ENCODE data around the gene FFAR2.
"Not testable (repeated sequence)": the region's sequence is repeated elsewhere in the genome, so short reads cannot be mapped to it uniquely, and the experiment has no call there.

Gene FFAR2

DNA sequence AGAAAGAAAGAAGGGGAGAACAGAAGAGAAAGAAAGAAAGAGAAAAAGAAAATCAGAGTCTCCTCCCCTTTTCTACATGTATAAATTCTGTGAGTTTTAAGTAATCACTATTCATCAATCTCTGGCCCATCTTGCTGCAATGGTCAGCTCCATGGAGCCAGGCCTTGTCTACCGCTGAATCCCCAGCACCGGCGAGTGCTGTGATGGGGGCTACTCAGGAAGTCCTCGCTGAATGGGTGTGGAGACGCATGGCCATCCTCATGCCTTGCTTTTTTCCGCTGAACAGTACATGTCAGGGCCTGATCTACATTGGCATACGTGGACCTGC lies 47.3 kb upstream of the FFAR2 start:
- TF ChIP-seq, protein P1, sequence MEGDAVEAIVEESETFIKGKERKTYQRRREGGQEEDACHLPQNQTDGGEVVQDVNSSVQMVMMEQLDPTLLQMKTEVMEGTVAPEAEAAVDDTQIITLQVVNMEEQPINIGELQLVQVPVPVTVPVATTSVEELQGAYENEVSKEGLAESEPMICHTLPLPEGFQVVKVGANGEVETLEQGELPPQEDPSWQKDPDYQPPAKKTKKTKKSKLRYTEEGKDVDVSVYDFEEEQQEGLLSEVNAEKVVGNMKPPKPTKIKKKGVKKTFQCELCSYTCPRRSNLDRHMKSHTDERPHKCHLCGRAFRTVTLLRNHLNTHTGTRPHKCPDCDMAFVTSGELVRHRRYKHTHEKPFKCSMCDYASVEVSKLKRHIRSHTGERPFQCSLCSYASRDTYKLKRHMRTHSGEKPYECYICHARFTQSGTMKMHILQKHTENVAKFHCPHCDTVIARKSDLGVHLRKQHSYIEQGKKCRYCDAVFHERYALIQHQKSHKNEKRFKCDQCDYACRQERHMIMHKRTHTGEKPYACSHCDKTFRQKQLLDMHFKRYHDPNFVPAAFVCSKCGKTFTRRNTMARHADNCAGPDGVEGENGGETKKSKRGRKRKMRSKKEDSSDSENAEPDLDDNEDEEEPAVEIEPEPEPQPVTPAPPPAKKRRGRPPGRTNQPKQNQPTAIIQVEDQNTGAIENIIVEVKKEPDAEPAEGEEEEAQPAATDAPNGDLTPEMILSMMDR (conservative IDR thresholded peaks at IDR 0.05; ENCODE audit: low read depth, low read length), result no peak
- no peaks in the 10 kb centered on the region for H3K36me3 ChIP-seq (ENCODE audit: insufficient read depth)
- no peak overlapping the region for H3K27ac ChIP-seq
- no peak overlapping the region for H2AFZ ChIP-seq (ENCODE audit: low read depth)
- H3K4me1 ChIP-seq (ENCODE audit: low read depth, poor library complexity, severe bottlenecking), result no peaks in the 10 kb centered on the region
- peaks cover 39% of the 10 kb centered on the region for H3K27me3 ChIP-seq (ENCODE audit: insufficient read depth, low read depth)
- no peak overlapping the region for H3K4me2 ChIP-seq
- no peak overlapping the region for H3K4me3 ChIP-seq (IDR thresholded peaks at IDR 0.05; ENCODE audit: insufficient read depth, low read depth, low read length)
- H3K79me2 ChIP-seq (ENCODE audit: insufficient read depth, low read depth), result no peaks in the 10 kb centered on the region
- H4K20me1 ChIP-seq (ENCODE audit: insufficient read depth), result no peaks in the 10 kb centered on the region
- H3K9ac ChIP-seq, result no peak overlapping the region

DNA sequence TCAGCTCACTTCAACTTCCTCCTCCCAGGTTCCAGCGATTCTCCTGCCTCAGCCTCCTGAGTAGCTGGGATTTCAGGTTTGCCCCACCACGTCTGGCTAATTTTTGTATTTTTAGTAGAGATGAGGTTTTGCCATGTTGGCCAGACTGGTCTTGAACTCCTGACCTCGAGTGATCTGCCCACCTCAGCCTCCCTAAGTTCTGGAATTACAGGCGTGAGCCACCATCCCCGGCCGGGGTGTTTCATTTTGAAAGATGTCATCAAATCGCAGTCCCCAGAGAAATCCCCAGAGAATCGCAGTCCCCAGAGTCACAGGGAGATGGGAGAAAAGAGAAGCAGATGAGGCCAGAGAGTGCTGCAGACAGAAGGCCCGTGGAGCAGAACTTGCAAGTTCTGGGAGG lies 46.6 kb upstream of the FFAR2 start:
- H3K4me3 ChIP-seq (IDR thresholded peaks at IDR 0.05; ENCODE audit: insufficient read depth, low read depth, low read length), result not testable (repeated sequence)

DNA sequence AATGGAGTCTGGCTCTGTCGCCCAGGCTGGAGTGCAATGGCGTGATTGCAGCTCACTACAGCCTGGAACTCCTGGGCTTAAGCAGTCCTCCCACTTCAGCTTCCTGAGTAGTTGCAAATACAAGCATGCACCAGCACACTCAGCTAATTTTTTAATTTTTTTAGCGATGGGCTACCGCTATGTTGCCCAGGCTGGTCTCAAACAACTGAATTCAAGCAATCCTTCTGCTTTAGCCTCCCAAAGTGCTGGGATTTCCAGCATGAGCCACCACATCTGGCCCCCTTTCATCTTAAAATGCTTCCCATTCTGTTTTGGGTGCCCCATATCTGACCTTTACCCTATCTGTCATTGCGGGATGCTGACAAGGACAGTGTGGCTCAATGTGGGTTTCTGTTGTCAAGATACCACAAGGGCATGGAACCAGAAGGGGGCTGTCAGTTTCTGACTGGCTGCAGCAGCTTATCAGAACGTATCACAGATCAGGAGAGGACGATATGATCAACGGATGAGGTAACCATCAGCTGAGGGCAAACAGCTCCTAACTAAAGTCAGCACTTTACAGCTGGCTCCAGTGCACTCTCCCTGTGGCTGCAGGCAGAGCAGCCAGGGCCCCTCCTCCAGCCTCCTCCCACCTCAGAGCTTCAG lies 44.8 kb upstream of the FFAR2 start:
- Histone ChIP-seq H4K20me1 (ENCODE audit: insufficient read depth) (no peaks in the 10 kb centered on the region), H3K4me3 (IDR thresholded peaks at IDR 0.05; ENCODE audit: insufficient read depth, low read depth, low read length) (no peak overlapping the region), H3K36me3 (ENCODE audit: insufficient read depth) (no peaks in the 10 kb centered on the region), H3K9ac (no peak overlapping the region), H2AFZ (ENCODE audit: low read depth) (no peak overlapping the region), H3K27me3 (ENCODE audit: insufficient read depth, low read depth) (peaks cover 48% of the 10 kb centered on the region), H3K4me1 (ENCODE audit: low read depth, poor library complexity, severe bottlenecking) (no peaks in the 10 kb centered on the region), H3K79me2 (ENCODE audit: insufficient read depth, low read depth) (no peaks in the 10 kb centered on the region), H3K27ac (no peak overlapping the region), H3K4me2 (no peak overlapping the region)
- TF ChIP-seq, protein P1 (conservative IDR thresholded peaks at IDR 0.05; ENCODE audit: low read depth, low read length), result no peak

More for the DNA sequence above, 46.6 kb upstream of the FFAR2 start:
- not testable (repeated sequence) for H3K4me2 ChIP-seq; H3K4me1 ChIP-seq (ENCODE audit: low read depth, poor library complexity, severe bottlenecking); H2AFZ ChIP-seq (ENCODE audit: low read depth); H3K27ac ChIP-seq; H3K9ac ChIP-seq; H4K20me1 ChIP-seq (ENCODE audit: insufficient read depth); H3K79me2 ChIP-seq (ENCODE audit: insufficient read depth, low read depth); H3K36me3 ChIP-seq (ENCODE audit: insufficient read depth)
- H3K27me3 ChIP-seq (ENCODE audit: insufficient read depth, low read depth), result peaks cover 44% of the 10 kb centered on the region

DNA sequence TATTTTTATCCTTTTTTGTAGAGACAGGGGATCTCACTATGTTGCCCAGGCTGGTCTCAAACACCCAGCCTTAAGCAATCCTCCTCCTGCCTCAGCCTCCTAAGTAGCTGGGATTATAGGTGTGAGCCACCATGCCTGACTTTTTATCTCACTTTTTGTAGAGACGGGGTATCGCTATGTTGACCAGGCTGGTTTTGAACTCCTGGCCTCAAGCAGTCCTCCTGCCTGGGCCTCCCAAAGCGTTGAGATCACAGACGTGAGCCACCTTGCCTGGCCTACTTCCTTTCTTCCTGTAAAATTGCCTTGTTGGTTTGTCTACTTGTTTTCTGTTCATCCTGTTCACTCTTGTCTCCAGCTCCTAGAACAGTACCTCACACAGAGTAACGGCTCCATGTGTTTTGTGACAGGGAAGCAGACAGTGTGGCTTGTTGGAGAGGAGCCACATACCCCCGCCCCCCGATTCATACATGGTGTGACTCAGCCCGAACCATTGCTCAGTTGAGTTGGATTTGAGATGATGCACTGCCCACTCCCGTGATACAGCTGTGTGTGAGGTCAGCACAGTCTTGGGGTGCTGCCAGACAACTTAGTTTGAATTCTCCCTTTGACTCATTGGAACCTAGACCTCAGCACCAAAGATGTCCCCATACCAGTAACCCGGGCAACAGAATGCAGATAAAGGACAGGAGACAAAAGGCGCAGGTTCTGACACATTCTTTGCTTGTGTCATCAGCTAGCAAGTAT lies 43.0 kb upstream of the FFAR2 start:
- H2AFZ ChIP-seq (ENCODE audit: low read depth), result no peak overlapping the region
- H4K20me1 ChIP-seq (ENCODE audit: insufficient read depth), result no peaks in the 10 kb centered on the region
- H3K36me3 ChIP-seq (ENCODE audit: insufficient read depth), result no peaks in the 10 kb centered on the region
- H3K27me3 ChIP-seq (ENCODE audit: insufficient read depth, low read depth), result peaks cover 36% of the 10 kb centered on the region; the same call in 1 of the 2 replicates
- H3K27ac ChIP-seq, result no peak overlapping the region
- no peaks in the 10 kb centered on the region for H3K79me2 ChIP-seq (ENCODE audit: insufficient read depth, low read depth)
- H3K9ac ChIP-seq, result no peak overlapping the region
- TF ChIP-seq, protein P1 (conservative IDR thresholded peaks at IDR 0.05; ENCODE audit: low read depth, low read length), result no peak
- H3K4me1 ChIP-seq (ENCODE audit: low read depth, poor library complexity, severe bottlenecking), result no peaks in the 10 kb centered on the region
- no peak overlapping the region for H3K4me2 ChIP-seq
- H3K4me3 ChIP-seq (IDR thresholded peaks at IDR 0.05; ENCODE audit: insufficient read depth, low read depth, low read length), result no peak overlapping the region

DNA sequence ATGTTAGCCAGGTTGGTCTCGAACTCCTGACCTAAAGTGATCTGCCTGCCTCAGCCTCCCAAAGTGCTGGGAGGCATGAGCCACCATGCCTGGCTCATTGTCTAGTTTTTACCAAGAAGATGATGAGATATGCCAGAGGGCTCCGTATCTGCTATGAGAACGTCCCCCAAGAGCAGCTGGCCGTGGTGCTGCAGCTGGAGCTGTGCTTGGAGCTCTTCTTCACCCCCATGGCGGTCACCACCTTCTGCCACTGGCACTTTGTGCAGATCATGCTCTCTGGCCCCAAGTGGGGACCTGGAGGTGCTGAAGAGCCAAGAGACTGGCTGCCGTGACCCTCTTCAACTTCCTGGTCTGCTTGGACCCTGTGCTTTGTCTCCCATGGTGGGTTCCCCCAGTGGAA lies 40.4 kb upstream of the FFAR2 start:
- Histone ChIP-seq H3K79me2 (ENCODE audit: insufficient read depth, low read depth) (no peaks in the 10 kb centered on the region), H3K27ac (no peak overlapping the region), H4K20me1 (ENCODE audit: insufficient read depth) (no peaks in the 10 kb centered on the region), H3K4me2 (no peak overlapping the region), H3K27me3 (ENCODE audit: insufficient read depth, low read depth) (peaks cover 26% of the 10 kb centered on the region; the same call in 1 of the 2 replicates), H3K9ac (no peak overlapping the region), H3K36me3 (ENCODE audit: insufficient read depth) (no peaks in the 10 kb centered on the region), H3K4me3 (IDR thresholded peaks at IDR 0.05; ENCODE audit: insufficient read depth, low read depth, low read length) (no peak overlapping the region), H3K4me1 (ENCODE audit: low read depth, poor library complexity, severe bottlenecking) (no peaks in the 10 kb centered on the region), H2AFZ (ENCODE audit: low read depth) (no peak overlapping the region)
- TF ChIP-seq, protein P1 (conservative IDR thresholded peaks at IDR 0.05; ENCODE audit: low read depth, low read length), result no peak

Measured in KMS-11 (cell line).